Measurements from ENCODE around the gene SPACA6.

SPACA6 gene

DNA sequence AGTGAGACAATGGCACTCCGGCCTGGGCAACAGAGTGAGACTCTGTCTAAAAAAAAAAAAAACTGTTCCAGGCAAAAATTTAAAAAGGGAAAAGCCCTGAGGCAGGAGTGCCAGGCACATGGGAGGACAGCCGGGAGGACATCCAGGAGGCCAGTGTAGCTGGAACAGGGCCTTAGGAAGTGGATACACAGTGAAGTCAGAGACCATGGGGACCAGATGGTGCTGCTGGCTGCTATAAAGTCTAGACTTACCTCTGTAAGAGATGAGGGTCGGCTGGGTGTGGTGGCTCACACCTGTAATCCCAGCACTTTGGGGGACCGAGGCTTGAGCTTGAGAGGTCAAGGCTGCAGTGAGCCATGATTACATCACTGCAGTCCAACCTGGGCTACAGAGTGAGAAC, 15.7 kb downstream of the SPACA6 start:
- no peaks in the 10 kb centered on the region for H3K9me2 ChIP-seq (replicated peaks; ENCODE audit: low read depth, low read length)
- H3F3A ChIP-seq (ENCODE audit: low read depth), result no peaks in the 10 kb centered on the region
- H2AFZ ChIP-seq (ENCODE audit: low read length), result no peak overlapping the region
- H4K20me1 ChIP-seq (ENCODE audit: insufficient read depth, low read length, poor library complexity, severe bottlenecking), result peaks cover 7% of the 10 kb centered on the region
- H3K4me2 ChIP-seq (ENCODE audit: low read depth, low read length, poor library complexity, severe bottlenecking), result no peak overlapping the region
- H3K9ac ChIP-seq (ENCODE audit: low read depth, low read length, poor library complexity, severe bottlenecking), result no peak overlapping the region
- TF ChIP-seq, protein P1, sequence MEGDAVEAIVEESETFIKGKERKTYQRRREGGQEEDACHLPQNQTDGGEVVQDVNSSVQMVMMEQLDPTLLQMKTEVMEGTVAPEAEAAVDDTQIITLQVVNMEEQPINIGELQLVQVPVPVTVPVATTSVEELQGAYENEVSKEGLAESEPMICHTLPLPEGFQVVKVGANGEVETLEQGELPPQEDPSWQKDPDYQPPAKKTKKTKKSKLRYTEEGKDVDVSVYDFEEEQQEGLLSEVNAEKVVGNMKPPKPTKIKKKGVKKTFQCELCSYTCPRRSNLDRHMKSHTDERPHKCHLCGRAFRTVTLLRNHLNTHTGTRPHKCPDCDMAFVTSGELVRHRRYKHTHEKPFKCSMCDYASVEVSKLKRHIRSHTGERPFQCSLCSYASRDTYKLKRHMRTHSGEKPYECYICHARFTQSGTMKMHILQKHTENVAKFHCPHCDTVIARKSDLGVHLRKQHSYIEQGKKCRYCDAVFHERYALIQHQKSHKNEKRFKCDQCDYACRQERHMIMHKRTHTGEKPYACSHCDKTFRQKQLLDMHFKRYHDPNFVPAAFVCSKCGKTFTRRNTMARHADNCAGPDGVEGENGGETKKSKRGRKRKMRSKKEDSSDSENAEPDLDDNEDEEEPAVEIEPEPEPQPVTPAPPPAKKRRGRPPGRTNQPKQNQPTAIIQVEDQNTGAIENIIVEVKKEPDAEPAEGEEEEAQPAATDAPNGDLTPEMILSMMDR (conservative IDR thresholded peaks at IDR 0.05; ENCODE audit: low read length), result no peak
- TF ChIP-seq EZH2phosphoT487 (IDR thresholded peaks at IDR 0.05; ENCODE audit: borderline replicate concordance), result no peak
- H3K9me3 ChIP-seq (ENCODE audit: insufficient read depth, low read depth, low read length), result no peaks in the 10 kb centered on the region
- H3K4me3 ChIP-seq (ENCODE audit: low read length, poor library complexity, severe bottlenecking), result no peak overlapping the region
- H3K4me1 ChIP-seq (ENCODE audit: insufficient read depth, low read length, poor library complexity, severe bottlenecking), result peaks cover 7% of the 10 kb centered on the region
- no peaks in the 10 kb centered on the region for H3K27me3 ChIP-seq (ENCODE audit: insufficient read depth, low read length, poor library complexity, severe bottlenecking)
- H3K79me2 ChIP-seq (ENCODE audit: insufficient read depth, low read length), result peaks cover 13% of the 10 kb centered on the region
- H3K36me3 ChIP-seq (ENCODE audit: insufficient read depth, low read length), result no peaks in the 10 kb centered on the region

DNA sequence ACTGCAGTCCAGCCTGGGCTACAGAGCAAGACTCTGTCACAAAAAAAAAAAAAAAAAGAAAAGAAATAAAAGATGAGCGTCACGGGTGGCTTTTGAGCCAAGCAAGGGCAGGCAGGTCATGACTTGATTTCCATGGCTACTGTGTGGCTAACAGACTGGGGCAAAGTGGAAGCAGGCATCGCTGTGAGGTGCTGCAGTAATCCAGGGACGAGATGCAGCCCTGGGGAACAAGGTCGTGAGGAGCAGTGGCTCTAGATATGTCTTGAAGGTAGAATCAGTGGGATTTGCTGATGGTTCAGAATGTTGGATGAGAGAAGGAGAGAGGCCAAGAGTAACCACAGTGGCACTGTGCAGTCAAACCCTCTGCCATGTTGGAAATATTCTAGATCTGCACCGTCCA, 16.4 kb downstream of the SPACA6 start:
- Histone ChIP-seq H3K4me2 (ENCODE audit: low read depth, low read length, poor library complexity, severe bottlenecking) (no peak overlapping the region), H3K9me2 (replicated peaks; ENCODE audit: low read depth, low read length) (no peaks in the 10 kb centered on the region), H3K9me3 (ENCODE audit: insufficient read depth, low read depth, low read length) (no peaks in the 10 kb centered on the region), H3K36me3 (ENCODE audit: insufficient read depth, low read length) (no peaks in the 10 kb centered on the region), H3F3A (ENCODE audit: low read depth) (no peaks in the 10 kb centered on the region), H3K27me3 (ENCODE audit: insufficient read depth, low read length, poor library complexity, severe bottlenecking) (no peaks in the 10 kb centered on the region), H4K20me1 (ENCODE audit: insufficient read depth, low read length, poor library complexity, severe bottlenecking) (peaks cover 5% of the 10 kb centered on the region), H3K4me3 (ENCODE audit: low read length, poor library complexity, severe bottlenecking) (no peak overlapping the region), H2AFZ (ENCODE audit: low read length) (no peak overlapping the region), H3K9ac (ENCODE audit: low read depth, low read length, poor library complexity, severe bottlenecking) (no peak overlapping the region), H3K79me2 (ENCODE audit: insufficient read depth, low read length) (peaks cover 9% of the 10 kb centered on the region), H3K4me1 (ENCODE audit: insufficient read depth, low read length, poor library complexity, severe bottlenecking) (peaks cover 6% of the 10 kb centered on the region)
- TF ChIP-seq, protein P1 (conservative IDR thresholded peaks at IDR 0.05; ENCODE audit: low read length), result no peak
- no peak for TF ChIP-seq EZH2phosphoT487 (IDR thresholded peaks at IDR 0.05; ENCODE audit: borderline replicate concordance)

DNA sequence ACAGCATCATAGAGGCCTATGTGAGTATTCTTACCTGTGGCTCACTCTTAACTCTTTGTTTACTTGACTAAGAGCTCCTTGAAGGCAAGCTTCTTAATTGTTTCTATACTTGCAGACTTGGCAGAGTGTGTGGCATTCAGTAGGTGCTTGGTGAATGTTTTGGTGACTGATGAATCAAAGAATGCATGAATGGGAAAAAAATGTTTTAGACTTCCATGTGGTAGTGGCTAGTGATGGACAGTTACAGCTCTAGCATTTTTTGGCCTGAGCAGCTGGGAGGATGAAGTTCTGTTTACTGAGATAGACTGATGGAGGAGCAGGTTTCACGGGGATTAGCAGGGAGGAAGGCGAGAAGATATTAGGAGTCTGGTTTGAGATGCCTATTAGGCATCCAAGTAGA, 17.0 kb downstream of the SPACA6 start:
- Histone ChIP-seq H3K9ac (ENCODE audit: low read depth, low read length, poor library complexity, severe bottlenecking) (no peak overlapping the region), H3K79me2 (ENCODE audit: insufficient read depth, low read length) (peaks cover 3% of the 10 kb centered on the region), H2AFZ (ENCODE audit: low read length) (no peak overlapping the region), H4K20me1 (ENCODE audit: insufficient read depth, low read length, poor library complexity, severe bottlenecking) (no peaks in the 10 kb centered on the region), H3K4me1 (ENCODE audit: insufficient read depth, low read length, poor library complexity, severe bottlenecking) (no peaks in the 10 kb centered on the region), H3F3A (ENCODE audit: low read depth) (no peaks in the 10 kb centered on the region), H3K27me3 (ENCODE audit: insufficient read depth, low read length, poor library complexity, severe bottlenecking) (no peaks in the 10 kb centered on the region), H3K9me2 (replicated peaks; ENCODE audit: low read depth, low read length) (no peaks in the 10 kb centered on the region), H3K4me3 (ENCODE audit: low read length, poor library complexity, severe bottlenecking) (no peak overlapping the region), H3K9me3 (ENCODE audit: insufficient read depth, low read depth, low read length) (no peaks in the 10 kb centered on the region), H3K4me2 (ENCODE audit: low read depth, low read length, poor library complexity, severe bottlenecking) (no peak overlapping the region), H3K36me3 (ENCODE audit: insufficient read depth, low read length) (no peaks in the 10 kb centered on the region)
- no peak for TF ChIP-seq EZH2phosphoT487 (IDR thresholded peaks at IDR 0.05; ENCODE audit: borderline replicate concordance)
- TF ChIP-seq, protein P1 (conservative IDR thresholded peaks at IDR 0.05; ENCODE audit: low read length), result no peak
